ENCODE data around the gene AK9.

The AK9 gene

DNA sequence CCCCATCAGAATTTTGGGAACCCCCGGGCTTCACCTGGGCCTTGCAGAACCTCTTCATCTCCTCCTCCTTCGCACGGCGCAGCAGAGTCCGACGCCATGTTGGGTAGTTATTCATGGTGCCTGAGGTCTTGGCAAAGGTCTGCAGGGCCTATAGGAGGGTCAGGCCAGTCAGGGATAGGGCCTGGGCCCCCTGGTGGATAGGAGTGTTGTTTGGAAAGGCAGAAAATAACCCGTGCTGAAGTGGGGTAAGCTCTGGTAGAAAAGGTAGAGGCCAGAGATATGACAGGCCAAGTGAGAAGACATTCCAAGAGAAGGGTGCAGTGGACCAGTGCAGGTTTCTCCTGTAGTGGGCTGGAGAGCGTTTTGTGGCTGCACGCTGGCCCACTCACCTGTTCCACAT is 245.6 kb downstream of the AK9 start:
- Histone ChIP-seq H3K9me3 (no peaks in the 10 kb centered on the region; the same call in 1 of the 2 replicates), H3K4me3 (ENCODE audit: low read depth, low read length) (no peak overlapping the region), H3K36me3 (peaks cover 40% of the 10 kb centered on the region), H3K27me3 (no peaks in the 10 kb centered on the region; the same call in 1 of the 2 replicates), H3K4me1 (no peaks in the 10 kb centered on the region; the same call in 1 of the 2 replicates)
- DNase-seq = no peak
- TF ChIP-seq CTCF (IDR thresholded peaks at IDR 0.05; ENCODE audit: low read depth, low read length) = peak; percentile 30

DNA sequence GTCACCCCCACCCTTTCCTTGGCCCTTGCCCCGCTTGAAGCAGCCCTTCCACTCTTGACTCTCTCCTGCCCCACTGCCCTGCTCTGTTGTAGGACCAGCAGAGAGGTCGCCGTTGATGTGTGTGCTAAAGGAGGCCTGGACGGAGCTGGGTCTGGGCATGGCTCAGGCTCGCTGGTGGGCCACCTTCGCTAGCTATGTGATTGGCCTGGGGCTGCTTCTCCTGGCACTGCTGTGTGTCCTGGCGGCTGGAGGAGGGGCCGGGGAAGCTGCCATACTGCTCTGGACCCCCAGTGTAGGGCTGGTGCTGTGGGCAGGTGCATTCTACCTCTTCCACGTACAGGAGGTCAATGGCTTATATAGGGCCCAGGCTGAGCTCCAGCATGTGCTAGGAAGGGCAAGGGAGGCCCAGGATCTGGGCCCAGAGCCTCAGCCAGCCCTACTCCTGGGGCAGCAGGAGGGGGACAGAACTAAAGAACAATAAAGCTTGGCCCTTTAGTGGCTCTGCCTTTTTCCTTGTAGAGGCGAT is 247.5 kb downstream of the AK9 start:
- no peak for TF ChIP-seq CTCF (IDR thresholded peaks at IDR 0.05; ENCODE audit: low read depth, low read length)
- DNase-seq = no peak
- no peak overlapping the region for H3K4me3 ChIP-seq (ENCODE audit: low read depth, low read length)
- peaks cover 40% of the 10 kb centered on the region for H3K36me3 ChIP-seq
- H3K27me3 ChIP-seq = no peaks in the 10 kb centered on the region; the same call in 1 of the 2 replicates
- H3K9me3 ChIP-seq = no peaks in the 10 kb centered on the region
- H3K4me1 ChIP-seq = no peaks in the 10 kb centered on the region; the same call in 1 of the 2 replicates
